Uterus (tissue), 4 donors: ENCODE measurements around the gene CAPN15. TPM values are rescaled to one million over a fixed set of nuclear protein-coding genes. Genes with fewer than 3 reads are reported as not detected.
"Not testable (repeated sequence)": the region's sequence is repeated elsewhere in the genome, so short reads cannot be mapped to it uniquely, and the experiment has no call there.

Experiments used
- DNase-seq, 2 donors: peaks; one replicate each; pipeline ENCODE4 v3.0.0-alpha.2; 2019 to 2020
- H3K27ac ChIP-seq, 2 donors: fragments of 200-600 bp; sonication (generic); 1 replicate in 1 of 2; 2 replicates in 1 of 2; pipeline ENCODE4 v1.5.1; 2016 to 2018
- H3K27me3 ChIP-seq, 2 donors: fragments of 200-600 bp; sonication (generic); one replicate each; pipeline ENCODE4 v1.5.1; 2018 to 2019; ENCODE audit warnings: control low read depth in 1 of 2
- H3K36me3 ChIP-seq, 2 donors: fragments of 200-600 bp; sonication (generic); one replicate each; pipeline ENCODE4 v1.5.1; 2019; ENCODE audit warnings: control low read depth in 1 of 2
- H3K4me1 ChIP-seq, 2 donors: fragments of 200-600 bp; sonication (generic); one replicate each; pipeline ENCODE4 v1.5.1; 2018 to 2019; ENCODE audit warnings: control low read depth in 1 of 2
- H3K4me3 ChIP-seq, 2 donors: fragments of 200-600 bp; sonication (generic); 1 replicate in 1 of 2; 2 replicates in 1 of 2; pipeline ENCODE4 v1.5.1; 2018 to 2019; ENCODE audit warnings: mild to moderate bottlenecking in 1 of 2
- H3K9me3 ChIP-seq, 2 donors: fragments of 200-600 bp; sonication (generic); one replicate each; pipeline ENCODE4 v1.5.1; 2019; ENCODE audit warnings: control low read depth in 1 of 2
- POLR2A ChIP-seq, 2 donors: fragments of 450-650 bp; IDR thresholded peaks; one replicate each; pipeline ENCODE4 v1.6.1; 2016; ENCODE audit warnings: antibody characterized with exemption in 2 of 2, mild to moderate bottlenecking in 1 of 2, moderate library complexity in 1 of 2
- intact Hi-C: fragments of 100-400 bp; cut with DNase I; formaldehyde crosslinking; loops from one replicate; pipeline ENCODE4 v1.15.1; 2023; ENCODE audit warnings: low total_unique reads
- total RNA-seq, 4 donors: library from RNA; depleted of rRNA in 3 of 4; stranded (reverse); fragments of >200 nt in 3 of 4; gene quantifications; one replicate each; pipeline versions ENCODE4 v1.1.0 to v1.2.4, GENCODE V29; 2014 to 2023
- TF ChIP-seq, protein P1 (sequence below), 4 experiments: fragments of 200-600 bp in 2 of 4; fragments of 450-650 bp in 2 of 4; sonication (generic) in 2 of 4; IDR thresholded peaks; one replicate each; pipeline ENCODE4 v1.5.1; 2016 to 2019; ENCODE audit warnings: antibody characterized with exemption in 4 of 4, mild to moderate bottlenecking in 2 of 4, moderate library complexity in 1 of 4
- donor health status: DM: yes; HTN: yes; CAD: no.

Gene CAPN15
- total RNA-seq, 4 donors from 2014 or later = 7.9 to 37.3 (median 19.3) TPM

DNA sequence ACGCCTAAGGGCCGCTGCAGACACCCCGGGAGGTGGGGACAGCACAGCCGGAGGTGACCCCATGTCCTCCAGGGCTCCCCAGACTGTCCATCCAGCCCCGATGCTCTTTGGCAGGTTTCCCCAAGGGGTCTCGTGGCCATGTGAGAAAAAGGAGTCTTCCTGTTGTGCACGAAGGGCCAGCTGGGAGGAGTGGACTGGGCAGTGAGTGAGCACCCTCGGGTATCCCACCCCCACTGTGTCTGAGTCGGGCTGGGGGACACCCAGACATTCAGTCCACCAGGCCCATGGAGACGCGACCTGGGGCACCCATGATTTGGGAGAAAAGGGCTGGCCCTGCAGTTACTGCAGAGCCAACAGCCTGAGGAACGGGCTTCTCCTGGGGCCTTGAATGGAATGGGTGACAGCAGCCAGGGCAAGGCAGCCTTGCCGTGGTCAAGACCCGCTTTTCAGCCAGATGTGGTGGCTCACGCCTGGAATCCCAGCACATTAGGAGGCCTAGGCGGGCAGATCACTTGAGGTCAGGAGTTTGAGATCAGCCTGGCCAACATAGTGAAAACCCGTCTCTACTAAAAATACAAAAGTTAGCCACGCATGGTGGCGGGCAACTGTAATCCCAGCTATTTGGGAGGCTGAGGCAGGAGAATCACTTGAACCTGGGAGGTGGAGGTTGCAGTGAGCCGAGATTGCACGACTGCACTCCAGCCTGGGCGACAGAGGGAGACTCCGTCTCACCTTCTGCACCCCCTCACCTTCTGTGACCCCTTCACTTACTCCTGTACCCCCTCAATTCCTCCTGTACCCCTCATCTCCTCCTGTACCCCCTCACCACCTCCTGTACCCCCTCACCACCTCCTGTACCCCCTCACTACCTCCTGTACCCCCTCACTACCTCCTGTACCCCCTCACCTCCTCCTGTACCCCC, 24.1 kb upstream of the CAPN15 start:
- DNase-seq = no peak
- Histone ChIP-seq H3K36me3 (no peaks in the 10 kb centered on the region), H3K27me3 (no peaks in the 10 kb centered on the region), H3K9me3 (no peaks in the 10 kb centered on the region), H3K27ac (no peak overlapping the region), H3K4me3 (no peak overlapping the region), H3K4me1 (no peaks in the 10 kb centered on the region)
- TF ChIP-seq, protein P1, sequence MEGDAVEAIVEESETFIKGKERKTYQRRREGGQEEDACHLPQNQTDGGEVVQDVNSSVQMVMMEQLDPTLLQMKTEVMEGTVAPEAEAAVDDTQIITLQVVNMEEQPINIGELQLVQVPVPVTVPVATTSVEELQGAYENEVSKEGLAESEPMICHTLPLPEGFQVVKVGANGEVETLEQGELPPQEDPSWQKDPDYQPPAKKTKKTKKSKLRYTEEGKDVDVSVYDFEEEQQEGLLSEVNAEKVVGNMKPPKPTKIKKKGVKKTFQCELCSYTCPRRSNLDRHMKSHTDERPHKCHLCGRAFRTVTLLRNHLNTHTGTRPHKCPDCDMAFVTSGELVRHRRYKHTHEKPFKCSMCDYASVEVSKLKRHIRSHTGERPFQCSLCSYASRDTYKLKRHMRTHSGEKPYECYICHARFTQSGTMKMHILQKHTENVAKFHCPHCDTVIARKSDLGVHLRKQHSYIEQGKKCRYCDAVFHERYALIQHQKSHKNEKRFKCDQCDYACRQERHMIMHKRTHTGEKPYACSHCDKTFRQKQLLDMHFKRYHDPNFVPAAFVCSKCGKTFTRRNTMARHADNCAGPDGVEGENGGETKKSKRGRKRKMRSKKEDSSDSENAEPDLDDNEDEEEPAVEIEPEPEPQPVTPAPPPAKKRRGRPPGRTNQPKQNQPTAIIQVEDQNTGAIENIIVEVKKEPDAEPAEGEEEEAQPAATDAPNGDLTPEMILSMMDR (IDR thresholded peaks at IDR 0.05) = no peak
- no peak for TF ChIP-seq POLR2A (IDR thresholded peaks at IDR 0.05)
- intact Hi-C loops = no loop called here

DNA sequence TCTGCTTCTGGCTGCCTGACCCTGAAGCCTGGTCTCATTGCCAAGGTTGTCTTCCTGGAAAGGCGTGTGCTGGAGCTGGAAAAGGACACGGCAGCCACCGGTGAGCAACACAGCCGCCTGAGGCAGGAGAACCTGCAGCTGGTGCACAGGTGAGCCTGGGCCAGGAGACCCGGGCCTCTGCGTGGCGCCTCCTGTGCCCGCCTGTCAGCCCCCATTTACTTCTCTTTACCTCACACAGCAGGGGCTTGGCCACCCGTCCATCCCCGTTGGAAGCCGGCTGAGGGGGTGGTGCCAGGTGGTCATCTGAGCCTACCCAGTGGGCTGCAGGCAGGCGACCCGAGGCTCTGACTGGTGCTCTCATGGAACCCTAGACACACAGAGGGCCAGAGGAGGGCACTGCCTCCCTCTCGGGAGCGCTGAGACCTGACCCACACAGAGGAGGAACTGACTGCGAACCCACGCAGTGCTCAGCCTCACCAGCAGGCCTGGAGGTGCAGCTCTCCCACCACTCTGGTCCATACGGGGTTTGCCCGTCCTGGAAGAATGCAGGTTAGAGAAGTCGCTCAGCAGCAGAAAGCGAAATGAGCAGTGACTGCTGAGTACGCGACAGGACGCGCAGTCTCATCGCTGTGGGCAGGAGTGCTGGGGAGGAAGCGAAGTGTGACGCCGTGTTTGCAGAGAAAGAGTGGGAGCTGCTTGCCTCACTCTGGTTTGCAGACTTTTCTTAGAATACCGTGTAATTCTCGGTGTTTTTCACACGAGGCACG, 21.9 kb upstream of the CAPN15 start:
- H3K36me3 ChIP-seq = no peaks in the 10 kb centered on the region

DNA sequence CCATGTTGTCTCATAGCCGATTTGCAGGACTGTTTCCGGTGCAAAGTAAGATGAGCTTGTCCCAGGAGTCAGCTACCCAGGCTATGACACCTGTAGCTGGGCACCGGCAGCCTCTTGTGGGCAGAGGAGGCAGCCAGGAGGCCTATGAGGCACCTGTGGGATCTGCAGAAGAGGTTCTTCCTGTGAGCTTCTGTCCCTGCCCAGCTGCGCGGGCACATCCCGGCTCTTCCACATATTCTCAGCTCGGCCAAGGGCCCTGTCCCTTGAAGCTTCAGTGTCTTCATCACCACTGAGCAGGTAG, 21.3 kb upstream of the CAPN15 start:
- Histone ChIP-seq H3K27me3 (no peaks in the 10 kb centered on the region), H3K4me1 (no peaks in the 10 kb centered on the region), H3K27ac (no peak overlapping the region), H3K4me3 (no peak overlapping the region), H3K36me3 (no peaks in the 10 kb centered on the region), H3K9me3 (no peaks in the 10 kb centered on the region)
- intact Hi-C loops = no loop called here
- TF ChIP-seq, protein P1 (IDR thresholded peaks at IDR 0.05) = no peak
- no peak for TF ChIP-seq POLR2A (IDR thresholded peaks at IDR 0.05)
- no peak for DNase-seq

More for the DNA sequence above, 21.9 kb upstream of the CAPN15 start:
- intact Hi-C loops = no loop called here
- H3K27ac ChIP-seq = no peak overlapping the region
- TF ChIP-seq, protein P1 (IDR thresholded peaks at IDR 0.05) = no peak
- no peak for TF ChIP-seq POLR2A (IDR thresholded peaks at IDR 0.05)
- H3K27me3 ChIP-seq = no peaks in the 10 kb centered on the region
- no peak for DNase-seq
- H3K4me1 ChIP-seq = no peaks in the 10 kb centered on the region
- H3K9me3 ChIP-seq = no peaks in the 10 kb centered on the region
- H3K4me3 ChIP-seq = no peak overlapping the region

DNA sequence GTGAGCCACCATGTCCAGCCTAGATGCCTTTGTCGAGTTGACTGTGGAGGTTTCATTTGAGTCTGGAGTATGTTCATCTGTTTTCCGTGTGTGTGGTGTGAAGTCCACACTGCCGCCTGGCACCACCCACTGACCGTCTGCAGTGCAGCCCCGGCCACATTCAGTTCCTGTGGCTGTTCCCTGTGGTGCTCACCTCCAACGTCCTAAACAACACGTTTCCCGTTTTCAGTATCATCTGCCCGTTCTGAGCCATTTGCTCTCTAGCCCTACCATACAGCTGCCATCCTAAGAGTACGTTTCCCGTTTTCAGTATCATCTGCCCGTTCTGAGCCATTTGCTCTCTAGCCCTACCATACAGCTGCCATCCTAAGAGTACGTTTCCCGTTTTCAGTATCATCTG, 20.0 kb upstream of the CAPN15 start:
- H3K27me3 ChIP-seq, H3K4me1 ChIP-seq, H3K9me3 ChIP-seq, H3K27ac ChIP-seq, H3K36me3 ChIP-seq, H3K4me3 ChIP-seq, DNase-seq, intact Hi-C loops: not testable (repeated sequence)

DNA sequence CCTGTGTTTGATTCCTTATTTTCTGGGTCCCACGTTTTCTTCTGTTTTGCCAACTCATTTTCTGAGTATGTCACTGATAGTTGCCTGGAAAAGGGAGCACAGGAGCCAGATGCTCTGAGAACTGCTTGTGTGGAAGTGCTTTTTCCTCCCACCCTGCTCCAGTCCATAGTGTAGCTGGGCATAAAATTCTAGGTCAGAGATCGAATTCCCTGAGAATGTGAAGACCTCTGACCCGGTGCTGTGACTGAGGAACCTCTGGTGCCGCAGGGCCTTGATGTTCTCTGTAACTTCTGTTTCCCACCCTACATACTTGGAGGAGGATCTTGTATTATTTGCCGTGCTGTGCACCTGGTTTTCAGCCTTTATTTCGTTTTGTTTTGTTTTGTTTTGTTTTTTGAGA, 19.5 kb upstream of the CAPN15 start:
- DNase-seq = no peak
- no peak overlapping the region for H3K4me3 ChIP-seq
- no peaks in the 10 kb centered on the region for H3K4me1 ChIP-seq
- intact Hi-C loops = no loop called here
- H3K27me3 ChIP-seq = no peaks in the 10 kb centered on the region
- no peaks in the 10 kb centered on the region for H3K36me3 ChIP-seq
- no peaks in the 10 kb centered on the region for H3K9me3 ChIP-seq
- H3K27ac ChIP-seq = no peak overlapping the region
- no peak for TF ChIP-seq POLR2A (IDR thresholded peaks at IDR 0.05)
- TF ChIP-seq, protein P1 (IDR thresholded peaks at IDR 0.05) = no peak
